B cell (primary cell): Measurements from ENCODE around the gene C3AR1. TPM values are rescaled to one million over a fixed set of nuclear protein-coding genes. Genes with fewer than 3 reads are reported as not detected.

Experiments used
- ATAC-seq: fragments of 200-7000 bp; cut with Tn5 transposase; one replicate; pipeline ENCODE4 v1.10.0; 2021; ENCODE audit warnings: low read depth, mild to moderate bottlenecking, moderate number of reproducible peaks, moderate library complexity
- CTCF ChIA-PET: fragments of 350-600 bp; sonication (Branson Sonifier 250); formaldehyde crosslinking; loops from one replicate; lab custom pipeline; 2021; ENCODE audit warnings: antibody characterized with exemption, inconsistent platforms; lab: Charles Lee
- POLR2A ChIA-PET: fragments of 350-600 bp; sonication (Branson Sonifier 250); formaldehyde crosslinking; loops from one replicate; lab custom pipeline; 2021; ENCODE audit warnings: antibody characterized with exemption; lab: Charles Lee
- DNase-seq: peaks from one replicate; pipeline ENCODE4 v3.0.0; 2013
- H2AFZ ChIP-seq: 2 replicates; pipeline ENCODE4 v1.6.1; 2012; ENCODE audit warnings: mild to moderate bottlenecking, low read depth, low read length; ENCODE audit not compliant: insufficient read depth, poor library complexity, severe bottlenecking
- H3K27ac ChIP-seq, 2 donors: 1 replicate in 1 of 2; 2 replicates in 1 of 2; pipeline ENCODE4 v1.5.1; 2012 to 2013; ENCODE audit warnings: low read length in 2 of 2, mild to moderate bottlenecking in 2 of 2, moderate library complexity in 1 of 2
- H3K27me3 ChIP-seq, 4 experiments: fragments of 200-600 bp in 1 of 4; sonication (generic) in 1 of 4; replicated peaks in 1 of 4; 1 replicate in 2 of 4; 2 replicates in 2 of 4; pipeline versions ENCODE4 v1.6.1 to v1.7.0; 2013 to 2016; ENCODE audit warnings: low read length in 3 of 4, mild to moderate bottlenecking in 2 of 4, mixed read lengths in 1 of 4, moderate library complexity in 1 of 4; ENCODE audit not compliant: insufficient read depth in 4 of 4, control insufficient read depth in 3 of 4; ENCODE audit errors: control extremely low read depth in 1 of 4
- H3K36me3 ChIP-seq, 2 experiments: replicated peaks in 1 of 2; 1 replicate in 1 of 2; 2 replicates in 1 of 2; pipeline versions ENCODE4 v1.6.1 to v1.7.1; 2013; ENCODE audit warnings: low read length in 1 of 2; ENCODE audit not compliant: insufficient read depth in 2 of 2, control insufficient read depth in 1 of 2; ENCODE audit errors: control extremely low read depth in 1 of 2, extremely low read depth in 1 of 2
- H3K4me1 ChIP-seq, 2 donors: fragments of 200-600 bp in 1 of 2; sonication (generic) in 1 of 2; 1 replicate in 1 of 2; 2 replicates in 1 of 2; pipeline versions ENCODE4 v1.5.1 to v1.6.1; 2013 to 2017; ENCODE audit warnings: low read length in 2 of 2; ENCODE audit not compliant: control insufficient read depth in 2 of 2, insufficient read depth in 2 of 2
- H3K4me2 ChIP-seq: replicated peaks from 2 replicates; pipeline ENCODE3; 2012; ENCODE audit warnings: mild to moderate bottlenecking, low read depth, low read length; ENCODE audit not compliant: poor library complexity, severe bottlenecking
- H3K4me3 ChIP-seq, 5 experiments: fragments of 200-600 bp in 1 of 5; sonication (generic) in 1 of 5; 1 replicate in 3 of 5; 2 replicates in 2 of 5; pipeline versions ENCODE4 v1.5.1 to v1.7.0; 2011 to 2016; ENCODE audit warnings: low read length in 4 of 5, mild to moderate bottlenecking in 4 of 5, low read depth in 2 of 5, control low read depth in 1 of 5, moderate library complexity in 1 of 5; ENCODE audit not compliant: insufficient read depth in 1 of 5; ENCODE audit errors: control extremely low read depth in 1 of 5, extremely low read depth in 1 of 5
- H3K79me2 ChIP-seq: fragments of 200-600 bp; sonication (generic); one replicate; pipeline ENCODE4 v1.6.0; 2016; ENCODE audit warnings: low read length; ENCODE audit not compliant: control insufficient read depth, insufficient read depth
- H3K9ac ChIP-seq: fragments of 200-600 bp; sonication (generic); 2 replicates; pipeline ENCODE4 v1.6.1; 2017; ENCODE audit warnings: mild to moderate bottlenecking, low read length, moderate library complexity
- H3K9me3 ChIP-seq, 3 donors: one replicate each; pipeline versions ENCODE4 v1.6.1 to v1.7.1; 2013; ENCODE audit warnings: low read length in 2 of 3; ENCODE audit not compliant: control insufficient read depth in 2 of 3, insufficient read depth in 1 of 3; ENCODE audit errors: control extremely low read depth in 1 of 3
- H4K20me1 ChIP-seq: 2 replicates; pipeline ENCODE4 v1.6.0; 2012; ENCODE audit warnings: mild to moderate bottlenecking, low read length; ENCODE audit not compliant: insufficient read depth, control insufficient read depth, poor library complexity, severe bottlenecking
- H3K27ac Mint-ChIP-seq: one replicate; pipeline ENCODE4 v1.8.0; 2021; ENCODE audit warnings: mixed read lengths
- H3K27me3 Mint-ChIP-seq: one replicate; pipeline ENCODE4 v1.8.0; 2021; ENCODE audit warnings: mixed read lengths
- H3K4me1 Mint-ChIP-seq: one replicate; pipeline ENCODE4 v1.8.0; 2021; ENCODE audit warnings: mixed read lengths
- H3K4me3 Mint-ChIP-seq: one replicate; pipeline ENCODE4 v1.8.0; 2021; ENCODE audit warnings: mixed read lengths
- H3K9me3 Mint-ChIP-seq: one replicate; pipeline ENCODE4 v1.8.0; 2022; ENCODE audit warnings: mixed read lengths; ENCODE audit not compliant: insufficient read depth
- CTCF ChIP-seq: fragments of 200-600 bp; IDR thresholded peaks from one replicate; pipeline ENCODE4 v1.8.0; 2022; ENCODE audit warnings: antibody characterized with exemption, mild to moderate bottlenecking
- EZH2 ChIP-seq: IDR thresholded peaks from 2 replicates; pipeline ENCODE4 v1.6.1; 2012; ENCODE audit warnings: borderline replicate concordance, low read depth, mild to moderate bottlenecking, moderate library complexity, low read length; ENCODE audit not compliant: insufficient read depth, poor library complexity, severe bottlenecking
- WGBS: methylation state at CpG from one replicate; pipeline ENCODE4 v1.1.5; 2013; ENCODE audit warnings: missing lambda C conversion rate; ENCODE audit not compliant: insufficient coverage; 5-methylcytosine and 5-hydroxymethylcytosine counted together
- intact Hi-C: fragments of 100-400 bp; cut with micrococcal nuclease; formaldehyde crosslinking; loops from one replicate; pipeline ENCODE4 v1.10.0; 2022
- polyA plus RNA-seq: library from polyadenylated mRNA; depleted of rRNA; stranded (reverse); fragments of >200 nt; gene quantifications from 2 replicates; pipeline ENCODE4 v1.2.3, GENCODE V29; 2012
- total RNA-seq, 2 donors: library from RNA; stranded (reverse); fragments of 120-200 nt in 1 of 2; gene quantifications; 1 replicate in 1 of 2; 2 replicates in 1 of 2; pipeline versions ENCODE4 v1.2.3 to v1.2.4, GENCODE V29; 2013 to 2022

The C3AR1 gene
- total and polyA plus RNA-seq, 2 donors (not counting 1 experiment from before 2014, with no cell fraction given) = 0.13 to 0.64 TPM

- H3K9me3 ChIP-seq = no peaks in the 10 kb centered on the region
- DNase-seq = no peak
- H3K4me1 Mint-ChIP-seq = no peaks in the 10 kb centered on the region
- intact Hi-C loops = no loop called here
- H3K4me2 ChIP-seq = no peak overlapping the region
- no peak for ATAC-seq
- H3K9me3 Mint-ChIP-seq = no peaks in the 10 kb centered on the region
- peaks cover 18% of the 10 kb centered on the region for H3K27me3 Mint-ChIP-seq
- no peaks in the 10 kb centered on the region for H4K20me1 ChIP-seq
- 94% methylated on average over 6 of the region's 7 CpGs for WGBS
- no peak overlapping the region for H3K9ac ChIP-seq
- H3K4me3 ChIP-seq = no peak overlapping the region
- peaks cover 0 to 2% (median 0%) of the 10 kb centered on the region in 4 experiments for H3K27me3 ChIP-seq
- ChIA-PET POLR2A (no interaction called here), CTCF (interaction anchor here (0.7 kb wide), 1 partner anchor 10 kb away, joined by 3 read pairs; no protein-coding TSS in a partner anchor)
- no peaks in the 10 kb centered on the region for H3K36me3 ChIP-seq
- H2AFZ ChIP-seq = no peak overlapping the region
- TF ChIP-seq CTCF (no peak), EZH2 (no peak)
- H3K79me2 ChIP-seq = no peaks in the 10 kb centered on the region
- no peaks in the 10 kb centered on the region for H3K4me1 ChIP-seq
- H3K27ac ChIP-seq = no peak overlapping the region
- H3K27ac Mint-ChIP-seq = no peak overlapping the region
- no peak overlapping the region for H3K4me3 Mint-ChIP-seq
These were observed 54.8 kb downstream of the C3AR1 start for GRCh38 chr12:8011331-8011730.

Other genes starting within 250 kb of the C3AR1 start
- 4.0 and 4.7 TPM in 2 replicates for gene SLC2A14, start 193.4 kb downstream of the C3AR1 start, total RNA-seq
- 2.5 and 8.5 TPM in 2 replicates for gene SLC2A14, start 193.4 kb downstream of the C3AR1 start, polyA plus RNA-seq
- 209 and 215 TPM in 2 replicates for gene SLC2A3, start 130.2 kb downstream of the C3AR1 start, total RNA-seq
- gene SLC2A3, start 130.2 kb downstream of the C3AR1 start, polyA plus RNA-seq = 284 and 440 TPM in 2 replicates
- 19.4 and 22.0 TPM in 2 replicates for gene FOXJ2, start 33.6 kb downstream of the C3AR1 start, total RNA-seq
- gene FOXJ2, start 33.6 kb downstream of the C3AR1 start, polyA plus RNA-seq = 7.3 and 9.5 TPM in 2 replicates
- 41.5 and 45.0 TPM in 2 replicates for gene NECAP1, start 15.9 kb upstream of the C3AR1 start, total RNA-seq
- 30.4 and 63.5 TPM in 2 replicates for gene NECAP1, start 15.9 kb upstream of the C3AR1 start, polyA plus RNA-seq
- gene CLEC4A, start 57.3 kb upstream of the C3AR1 start, total RNA-seq = 1.6 and 3.2 TPM in 2 replicates
- gene CLEC4A, start 57.3 kb upstream of the C3AR1 start, polyA plus RNA-seq = 6.1 and 19.0 TPM in 2 replicates
- not detected in 2 replicates for gene ZNF705A, start 90.7 kb upstream of the C3AR1 start, total RNA-seq
- gene ZNF705A, start 90.7 kb upstream of the C3AR1 start, polyA plus RNA-seq = not detected in 2 replicates
- 0.17 and 0.34 TPM in 2 replicates for gene FAM90A1, start 161.3 kb upstream of the C3AR1 start, total RNA-seq
- 0.25 and 0.27 TPM in 2 replicates for gene FAM90A1, start 161.3 kb upstream of the C3AR1 start, polyA plus RNA-seq